Epithelial cell of proximal tubule (primary cell): Measurements from ENCODE around the gene ASIC4. TPM values are rescaled to one million over a fixed set of nuclear protein-coding genes. Genes with fewer than 3 reads are reported as not detected.

Source experiments
- DNase-seq: peaks from one replicate; pipeline ENCODE4 v3.0.0-alpha.2; 2011; ENCODE audit warnings: low read depth
- H3K4me3 ChIP-seq: 2 replicates; pipeline ENCODE4 v1.5.1; 2011; ENCODE audit warnings: low read depth, mild to moderate bottlenecking, low read length
- CTCF ChIP-seq: conservative IDR thresholded peaks from 2 replicates; pipeline ENCODE4 v1.5.1; 2012; ENCODE audit warnings: low read depth, mild to moderate bottlenecking, low read length
- total RNA-seq: library from RNA; depleted of rRNA; stranded (reverse); fragments of >200 nt; gene quantifications from 2 replicates; pipeline ENCODE4 v1.2.3, GENCODE V29; 2015

ASIC4 gene
- total RNA-seq, 1 donor from 2014 or later, result not detected

GRCh38 chr2:219488844-219489194 lies 25.5 kb upstream of the ASIC4 start:
- H3K4me3 ChIP-seq, result no peak overlapping the region
- no peak for TF ChIP-seq CTCF
- DNase-seq, result no peak

GRCh38 chr2:219489315-219489714 lies 25.0 kb upstream of the ASIC4 start:
- TF ChIP-seq CTCF, result no peak
- no peak for DNase-seq

GRCh38 chr2:219490186-219490585 lies 24.1 kb upstream of the ASIC4 start:
- DNase-seq, result no peak
- no peak for TF ChIP-seq CTCF

More at GRCh38 chr2:219489315-219489714, 25.0 kb upstream of the ASIC4 start:
- H3K4me3 ChIP-seq, result no peak overlapping the region

GRCh38 chr2:219490600-219491130 lies 23.6 kb upstream of the ASIC4 start:
- DNase-seq, result no peak
- no peak for TF ChIP-seq CTCF
- H3K4me3 ChIP-seq, result no peak overlapping the region

More at GRCh38 chr2:219490186-219490585, 24.1 kb upstream of the ASIC4 start:
- no peak overlapping the region for H3K4me3 ChIP-seq

- DNase-seq, result no peak
- no peak for TF ChIP-seq CTCF
- no peak overlapping the region for H3K4me3 ChIP-seq
These were observed 22.9 kb upstream of the ASIC4 start for GRCh38 chr2:219491278-219491963.

GRCh38 chr2:219492575-219492974 lies 21.7 kb upstream of the ASIC4 start:
- TF ChIP-seq CTCF, result no peak
- no peak for DNase-seq
- H3K4me3 ChIP-seq, result no peak overlapping the region

- H3K4me3 ChIP-seq, result no peak overlapping the region
- no peak for DNase-seq
- TF ChIP-seq CTCF, result no peak
These were observed 21.2 kb upstream of the ASIC4 start for GRCh38 chr2:219493086-219493485.
